ENCODE results near the gene PLEKHN1. TPM values are rescaled to one million over a fixed set of nuclear protein-coding genes. Genes with fewer than 3 reads are reported as not detected.

PLEKHN1 gene
- total RNA-seq, 2 experiments from 2014 or later: not detected

- Histone ChIP-seq H3K4me2 (ENCODE audit: low read length) (no peak overlapping the region), H3K36me3 (ENCODE audit: insufficient read depth, low read length) (no peaks in the 10 kb centered on the region), H2AFZ (ENCODE audit: low read length) (no peak overlapping the region), H3K9me2 (ENCODE audit: insufficient read depth, low read length) (no peaks in the 10 kb centered on the region), H4K20me1 (ENCODE audit: insufficient read depth, low read length) (no peaks in the 10 kb centered on the region; the same call in 1 of the 2 replicates), H3K27ac (ENCODE audit: low read depth, low read length, poor library complexity, severe bottlenecking) (no peak overlapping the region), H3K9me3 (ENCODE audit: low read length) (no peaks in the 10 kb centered on the region), H3K4me3 (ENCODE audit: low read depth, low read length, poor library complexity, severe bottlenecking) (no peak overlapping the region), H3K4me1 (ENCODE audit: insufficient read depth, low read length, poor library complexity, severe bottlenecking) (peaks cover 5% of the 10 kb centered on the region), H3K79me2 (ENCODE audit: insufficient read depth, low read depth, low read length) (no peaks in the 10 kb centered on the region)
- no TSS peak for BruUV-seq (replicated peaks)
- CTCF ChIA-PET (ENCODE audit: unreplicated experiment): no interaction called here
- TF ChIP-seq, protein P1, sequence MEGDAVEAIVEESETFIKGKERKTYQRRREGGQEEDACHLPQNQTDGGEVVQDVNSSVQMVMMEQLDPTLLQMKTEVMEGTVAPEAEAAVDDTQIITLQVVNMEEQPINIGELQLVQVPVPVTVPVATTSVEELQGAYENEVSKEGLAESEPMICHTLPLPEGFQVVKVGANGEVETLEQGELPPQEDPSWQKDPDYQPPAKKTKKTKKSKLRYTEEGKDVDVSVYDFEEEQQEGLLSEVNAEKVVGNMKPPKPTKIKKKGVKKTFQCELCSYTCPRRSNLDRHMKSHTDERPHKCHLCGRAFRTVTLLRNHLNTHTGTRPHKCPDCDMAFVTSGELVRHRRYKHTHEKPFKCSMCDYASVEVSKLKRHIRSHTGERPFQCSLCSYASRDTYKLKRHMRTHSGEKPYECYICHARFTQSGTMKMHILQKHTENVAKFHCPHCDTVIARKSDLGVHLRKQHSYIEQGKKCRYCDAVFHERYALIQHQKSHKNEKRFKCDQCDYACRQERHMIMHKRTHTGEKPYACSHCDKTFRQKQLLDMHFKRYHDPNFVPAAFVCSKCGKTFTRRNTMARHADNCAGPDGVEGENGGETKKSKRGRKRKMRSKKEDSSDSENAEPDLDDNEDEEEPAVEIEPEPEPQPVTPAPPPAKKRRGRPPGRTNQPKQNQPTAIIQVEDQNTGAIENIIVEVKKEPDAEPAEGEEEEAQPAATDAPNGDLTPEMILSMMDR (conservative IDR thresholded peaks at IDR 0.05; ENCODE audit: low read length): no peak
- no peak for TF ChIP-seq EZH2phosphoT487 (IDR thresholded peaks at IDR 0.05; ENCODE audit: borderline replicate concordance, low read depth, low read length)
- POLR2A ChIA-PET: no interaction called here
- DNase-seq (ENCODE audit: low spot score): no peak
- intact Hi-C loops (cut with micrococcal nuclease; ENCODE audit: unreplicated experiment): loop anchor here (5.0 kb wide), 1 partner anchor 34 kb away; no protein-coding TSS in a partner anchor
Observed at GRCh38 chr1:936348-937264, 29.7 kb upstream of the PLEKHN1 start.

DNA sequence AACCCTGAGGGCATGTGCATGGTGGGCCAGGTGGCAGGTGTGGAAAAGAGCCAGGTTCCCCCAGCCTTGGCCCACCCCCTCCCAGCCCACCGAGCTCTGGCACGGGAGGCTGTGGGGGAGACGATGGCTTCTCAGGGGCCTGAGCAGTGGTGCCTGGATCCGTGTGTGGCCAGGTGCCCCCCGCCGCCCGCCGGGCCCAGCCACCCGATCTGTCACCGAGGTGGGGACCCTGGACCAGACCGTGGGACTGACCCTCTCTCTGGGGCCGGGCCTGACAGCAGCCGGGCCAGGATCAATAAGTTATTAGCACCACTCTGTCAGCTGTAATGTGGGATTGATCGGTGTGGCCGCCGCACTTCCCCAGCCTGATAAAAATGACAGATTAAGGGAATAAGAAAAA lies 28.8 kb upstream of the PLEKHN1 start:
- no TSS peak for BruUV-seq (replicated peaks)
- Histone ChIP-seq H3K9me3 (ENCODE audit: low read length) (no peaks in the 10 kb centered on the region), H3K9me2 (ENCODE audit: insufficient read depth, low read length) (no peaks in the 10 kb centered on the region), H3K36me3 (ENCODE audit: insufficient read depth, low read length) (no peaks in the 10 kb centered on the region), H2AFZ (ENCODE audit: low read length) (no peak overlapping the region), H3K4me2 (ENCODE audit: low read length) (no peak overlapping the region), H3K79me2 (ENCODE audit: insufficient read depth, low read depth, low read length) (no peaks in the 10 kb centered on the region), H3K4me1 (ENCODE audit: insufficient read depth, low read length, poor library complexity, severe bottlenecking) (peaks cover 5% of the 10 kb centered on the region), H3K4me3 (ENCODE audit: low read depth, low read length, poor library complexity, severe bottlenecking) (no peak overlapping the region), H4K20me1 (ENCODE audit: insufficient read depth, low read length) (no peaks in the 10 kb centered on the region; the same call in 1 of the 2 replicates), H3K27ac (ENCODE audit: low read depth, low read length, poor library complexity, severe bottlenecking) (no peak overlapping the region)
- ChIA-PET POLR2A (no interaction called here), CTCF (ENCODE audit: unreplicated experiment) (no interaction called here)
- DNase-seq (ENCODE audit: low spot score): no peak
- intact Hi-C loops (cut with micrococcal nuclease; ENCODE audit: unreplicated experiment): loop anchor here (5.0 kb wide), 1 partner anchor 35 kb away; no protein-coding TSS in a partner anchor
- TF ChIP-seq EZH2phosphoT487 (IDR thresholded peaks at IDR 0.05; ENCODE audit: borderline replicate concordance, low read depth, low read length): no peak
- TF ChIP-seq, protein P1 (conservative IDR thresholded peaks at IDR 0.05; ENCODE audit: low read length): no peak
